Measurements from ENCODE around the gene ITGA11.

DNA sequence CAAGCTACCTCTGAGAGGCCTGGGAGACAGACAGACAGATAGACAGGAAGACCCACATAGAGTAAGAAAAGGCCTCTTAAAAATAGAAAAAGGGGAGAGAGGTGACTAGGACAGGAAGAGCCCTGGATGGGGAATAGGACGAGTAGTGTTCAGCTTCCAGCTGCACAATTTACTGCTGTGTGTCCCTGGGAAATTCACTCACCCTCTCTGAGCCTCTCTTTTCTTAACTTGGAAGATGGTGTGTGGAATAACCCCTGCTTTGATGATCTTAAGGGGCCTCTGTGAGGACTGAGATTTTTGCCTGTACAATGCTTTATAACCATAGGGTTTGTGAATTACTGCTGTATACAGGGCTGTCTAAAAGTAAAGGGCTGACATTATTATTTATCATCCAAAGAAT, 116.9 kb downstream of the ITGA11 start:
- TF ChIP-seq, protein P1, sequence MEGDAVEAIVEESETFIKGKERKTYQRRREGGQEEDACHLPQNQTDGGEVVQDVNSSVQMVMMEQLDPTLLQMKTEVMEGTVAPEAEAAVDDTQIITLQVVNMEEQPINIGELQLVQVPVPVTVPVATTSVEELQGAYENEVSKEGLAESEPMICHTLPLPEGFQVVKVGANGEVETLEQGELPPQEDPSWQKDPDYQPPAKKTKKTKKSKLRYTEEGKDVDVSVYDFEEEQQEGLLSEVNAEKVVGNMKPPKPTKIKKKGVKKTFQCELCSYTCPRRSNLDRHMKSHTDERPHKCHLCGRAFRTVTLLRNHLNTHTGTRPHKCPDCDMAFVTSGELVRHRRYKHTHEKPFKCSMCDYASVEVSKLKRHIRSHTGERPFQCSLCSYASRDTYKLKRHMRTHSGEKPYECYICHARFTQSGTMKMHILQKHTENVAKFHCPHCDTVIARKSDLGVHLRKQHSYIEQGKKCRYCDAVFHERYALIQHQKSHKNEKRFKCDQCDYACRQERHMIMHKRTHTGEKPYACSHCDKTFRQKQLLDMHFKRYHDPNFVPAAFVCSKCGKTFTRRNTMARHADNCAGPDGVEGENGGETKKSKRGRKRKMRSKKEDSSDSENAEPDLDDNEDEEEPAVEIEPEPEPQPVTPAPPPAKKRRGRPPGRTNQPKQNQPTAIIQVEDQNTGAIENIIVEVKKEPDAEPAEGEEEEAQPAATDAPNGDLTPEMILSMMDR (conservative IDR thresholded peaks at IDR 0.05; ENCODE audit: low read depth, low read length), result no peak
- TF ChIP-seq EZH2 (IDR thresholded peaks at IDR 0.05; ENCODE audit: low read length, unreplicated experiment) (no peak), EZH2phosphoT487 (IDR thresholded peaks at IDR 0.05; ENCODE audit: borderline replicate concordance, low read length) (no peak)

Measured in PC-3 (cell line).